A673 (cell line): ENCODE results near the gene KANSL1. TPM values are rescaled to one million over a fixed set of nuclear protein-coding genes. Genes with fewer than 3 reads are reported as not detected.

Source experiments
- BruUV-seq: library from RNA; stranded (reverse); fragments of 400-500 nt; replicated peaks from 2 replicates; lab custom pipeline; 2021; lab: Mats Ljungman, UMichigan
- CTCF ChIA-PET: fragments of 300-600 bp; sonication (Branson Sonifier 250); formaldehyde crosslinking; loops from one replicate; lab custom pipeline; 2022; ENCODE audit warnings: antibody characterized with exemption; lab: Charles Lee
- POLR2A ChIA-PET: fragments of 300-600 bp; sonication (Branson Sonifier 250); formaldehyde crosslinking; loops from one replicate; lab custom pipeline; 2022; ENCODE audit warnings: antibody characterized with exemption; ENCODE audit not compliant: low non-redundant PET; lab: Charles Lee
- DNase-seq: peaks from one replicate; pipeline ENCODE4 v3.0.0-alpha.2; 2015; ENCODE audit warnings: low spot score
- H3K27ac ChIP-seq: fragments of 200-600 bp; sonication (generic); 2 replicates; pipeline ENCODE4 v1.5.1; 2016; ENCODE audit warnings: mixed run types, low read depth, mild to moderate bottlenecking, mixed read lengths, antibody characterized with exemption, low read length; ENCODE audit not compliant: poor library complexity, severe bottlenecking
- H3K27me3 ChIP-seq: fragments of 200-600 bp; sonication (generic); replicated peaks from 2 replicates; pipeline ENCODE4 v1.6.1; 2017; ENCODE audit warnings: mixed run types, low read depth, mild to moderate bottlenecking, mixed read lengths, antibody characterized with exemption, low read length; ENCODE audit not compliant: insufficient read depth, poor library complexity
- H3K36me3 ChIP-seq: fragments of 200-600 bp; sonication (generic); 2 replicates; pipeline ENCODE4 v1.6.1; 2016; ENCODE audit warnings: mixed run types, mild to moderate bottlenecking, mixed read lengths, antibody characterized with exemption, low read length; ENCODE audit not compliant: insufficient read depth, poor library complexity, severe bottlenecking
- H3K4me1 ChIP-seq: fragments of 200-600 bp; sonication (generic); 2 replicates; pipeline ENCODE4 v1.6.1; 2017; ENCODE audit warnings: mixed run types, mild to moderate bottlenecking, mixed read lengths, antibody characterized with exemption, low read length; ENCODE audit not compliant: insufficient read depth, poor library complexity, severe bottlenecking
- H3K4me3 ChIP-seq: fragments of 200-600 bp; sonication (generic); 2 replicates; pipeline ENCODE4 v1.5.1; 2016; ENCODE audit warnings: low read depth, mixed run types, mild to moderate bottlenecking, mixed read lengths, low read length; ENCODE audit not compliant: poor library complexity, severe bottlenecking
- H3K9me3 ChIP-seq: fragments of 200-600 bp; sonication (generic); 2 replicates; pipeline ENCODE4 v1.6.1; 2016; ENCODE audit warnings: mixed run types, low read depth, mild to moderate bottlenecking, mixed read lengths, antibody characterized with exemption, low read length; ENCODE audit not compliant: poor library complexity, severe bottlenecking
- EZH2 ChIP-seq: fragments of 200-600 bp; sonication (generic); IDR thresholded peaks from 2 replicates; pipeline ENCODE4 v1.6.1; 2017; ENCODE audit warnings: borderline replicate concordance, low read depth, mild to moderate bottlenecking, mixed read lengths, antibody characterized with exemption, low read length; ENCODE audit not compliant: poor library complexity, severe bottlenecking
- intact Hi-C: fragments of 100-400 bp; cut with micrococcal nuclease; formaldehyde crosslinking; loops from one replicate; pipeline ENCODE4 v1.10.0; 2022; ENCODE audit not compliant: unreplicated experiment
- total RNA-seq: library from RNA; stranded (reverse); gene quantifications from 2 replicates; pipeline ENCODE4 v1.2.3, GENCODE V29; 2021
- TF ChIP-seq, protein P1 (sequence below): fragments of 300-800, 200-600 bp; sonication (generic); conservative IDR thresholded peaks from 2 replicates; pipeline ENCODE4 v1.5.1; 2017; ENCODE audit warnings: low read depth, mild to moderate bottlenecking, antibody characterized with exemption, low read length, moderate library complexity, mixed read lengths

KANSL1 gene
- total RNA-seq, 1 experiment from 2014 or later, result 64.9 TPM

DNA sequence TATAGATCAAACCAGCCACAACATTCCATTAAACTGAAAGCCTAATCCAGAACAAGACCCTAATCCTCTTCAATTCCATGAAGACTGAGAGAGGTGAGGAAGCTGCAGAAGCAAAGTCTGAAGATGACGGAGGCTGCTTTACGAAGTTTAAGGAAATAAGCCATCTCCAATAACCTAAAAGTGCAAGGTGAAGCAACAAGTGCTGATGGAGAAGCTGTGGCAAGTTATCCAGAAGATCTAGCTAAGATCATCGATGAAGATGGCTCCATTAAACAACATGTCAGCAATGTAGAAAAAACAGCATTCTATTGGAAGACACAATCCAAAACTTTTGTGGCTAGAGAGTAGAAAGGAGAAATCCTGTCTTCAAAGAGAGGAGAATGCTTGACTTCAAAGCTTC lies 69.6 kb downstream of the KANSL1 start:
- no peak for TF ChIP-seq EZH2
- TF ChIP-seq, protein P1, sequence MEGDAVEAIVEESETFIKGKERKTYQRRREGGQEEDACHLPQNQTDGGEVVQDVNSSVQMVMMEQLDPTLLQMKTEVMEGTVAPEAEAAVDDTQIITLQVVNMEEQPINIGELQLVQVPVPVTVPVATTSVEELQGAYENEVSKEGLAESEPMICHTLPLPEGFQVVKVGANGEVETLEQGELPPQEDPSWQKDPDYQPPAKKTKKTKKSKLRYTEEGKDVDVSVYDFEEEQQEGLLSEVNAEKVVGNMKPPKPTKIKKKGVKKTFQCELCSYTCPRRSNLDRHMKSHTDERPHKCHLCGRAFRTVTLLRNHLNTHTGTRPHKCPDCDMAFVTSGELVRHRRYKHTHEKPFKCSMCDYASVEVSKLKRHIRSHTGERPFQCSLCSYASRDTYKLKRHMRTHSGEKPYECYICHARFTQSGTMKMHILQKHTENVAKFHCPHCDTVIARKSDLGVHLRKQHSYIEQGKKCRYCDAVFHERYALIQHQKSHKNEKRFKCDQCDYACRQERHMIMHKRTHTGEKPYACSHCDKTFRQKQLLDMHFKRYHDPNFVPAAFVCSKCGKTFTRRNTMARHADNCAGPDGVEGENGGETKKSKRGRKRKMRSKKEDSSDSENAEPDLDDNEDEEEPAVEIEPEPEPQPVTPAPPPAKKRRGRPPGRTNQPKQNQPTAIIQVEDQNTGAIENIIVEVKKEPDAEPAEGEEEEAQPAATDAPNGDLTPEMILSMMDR, result no peak
- POLR2A ChIA-PET, result no interaction called here
- H3K4me3 ChIP-seq, result no peak overlapping the region
- H3K4me1 ChIP-seq, result peaks cover 10% of the 10 kb centered on the region
- CTCF ChIA-PET, result no interaction called here
- no peaks in the 10 kb centered on the region for H3K27me3 ChIP-seq
- no peaks in the 10 kb centered on the region for H3K36me3 ChIP-seq
- intact Hi-C loops, result no loop called here
- no peaks in the 10 kb centered on the region for H3K9me3 ChIP-seq
- H3K27ac ChIP-seq, result no peak overlapping the region
- DNase-seq, result no peak
- BruUV-seq, result no TSS peak

DNA sequence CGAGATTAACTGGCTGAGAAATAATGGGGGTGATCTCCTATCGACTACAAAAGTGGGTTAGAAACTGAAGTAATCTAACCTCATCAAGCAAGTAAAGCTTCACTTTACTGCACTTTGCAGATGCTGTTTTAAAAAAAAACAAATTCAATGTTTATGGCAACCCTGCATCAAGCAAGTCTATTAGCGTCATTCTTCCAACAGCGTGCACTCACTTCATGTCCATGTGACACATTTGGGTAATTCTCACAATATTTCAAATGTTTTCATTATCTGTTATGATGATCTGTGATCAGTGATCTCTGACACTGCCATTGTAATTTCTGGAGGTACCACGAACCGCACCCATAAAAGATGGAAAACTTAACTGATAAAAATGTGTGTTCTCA lies 70.8 kb downstream of the KANSL1 start:
- intact Hi-C loops, result no loop called here
- Histone ChIP-seq H3K9me3 (no peaks in the 10 kb centered on the region), H3K27ac (no peak overlapping the region), H3K4me3 (no peak overlapping the region), H3K36me3 (no peaks in the 10 kb centered on the region), H3K27me3 (no peaks in the 10 kb centered on the region), H3K4me1 (peaks cover 10% of the 10 kb centered on the region)
- POLR2A ChIA-PET, result no interaction called here
- CTCF ChIA-PET, result no interaction called here
- no TSS peak for BruUV-seq
- TF ChIP-seq, protein P1, result no peak
- no peak for TF ChIP-seq EZH2
- no peak for DNase-seq

DNA sequence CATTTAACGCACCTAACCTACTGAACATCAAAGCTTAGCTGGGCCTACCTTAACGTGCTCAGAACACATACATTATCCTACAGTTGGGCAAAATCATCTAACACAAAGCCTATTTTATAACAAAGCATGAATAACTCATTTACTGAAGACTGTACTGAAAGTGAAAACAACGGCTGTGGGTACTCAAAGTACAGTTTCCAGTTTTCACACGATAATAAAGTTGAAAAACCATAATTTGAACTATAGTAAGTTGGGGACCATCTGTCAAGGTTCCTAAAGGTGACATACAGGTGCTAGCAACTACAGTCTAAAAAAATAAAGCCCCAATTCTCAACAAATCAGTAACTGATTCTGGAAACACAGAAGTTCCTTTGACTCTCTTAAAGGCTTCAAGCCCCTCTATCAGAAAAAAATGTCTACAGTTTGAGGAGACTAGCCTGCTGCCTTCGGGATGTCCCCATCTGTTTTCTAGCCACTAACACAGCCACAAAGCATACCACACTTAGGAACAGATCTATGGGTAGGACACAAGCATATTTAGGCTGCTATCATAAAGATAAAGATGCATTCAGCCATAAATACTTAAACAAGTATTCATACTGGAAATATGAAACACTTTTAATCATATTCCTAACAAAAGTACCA lies 71.3 kb downstream of the KANSL1 start:
- no peak for DNase-seq
- TF ChIP-seq, protein P1, result no peak
- no peak for TF ChIP-seq EZH2
- no peaks in the 10 kb centered on the region for H3K9me3 ChIP-seq
- H3K36me3 ChIP-seq, result no peaks in the 10 kb centered on the region
- H3K27me3 ChIP-seq, result no peaks in the 10 kb centered on the region
- POLR2A ChIA-PET, result no interaction called here
- no peak overlapping the region for H3K4me3 ChIP-seq
- H3K27ac ChIP-seq, result no peak overlapping the region
- no TSS peak for BruUV-seq
- H3K4me1 ChIP-seq, result peaks cover 10% of the 10 kb centered on the region
- CTCF ChIA-PET, result no interaction called here
- intact Hi-C loops, result no loop called here
